ENCODE results near the gene C17orf107. TPM values are rescaled to one million over a fixed set of nuclear protein-coding genes. Genes with fewer than 3 reads are reported as not detected.
A peak's percentile ranks its signal among the peaks of the same experiment; 100 is the strongest.

Gene C17orf107
- polyA plus RNA-seq, 1 donor (not counting 4 experiments of a cell fraction or from before 2014, with no cell fraction given): 0.33 TPM

GRCh38 chr17:4851084-4851483 is 48.3 kb upstream of the C17orf107 start:
- H3K9ac ChIP-seq (ENCODE audit: control insufficient read depth, extremely low read depth, insufficient read depth, low read length): peak overlapping the region; percentile 60
- dilution Hi-C loops (cut with MboI; ENCODE audit: extremely low pct_ligation_motif_present, low sequenced_read_pairs): no loop called here
- peaks cover 5 to 17% of the 10 kb centered on the region in 2 experiments for H3K36me3 ChIP-seq (ENCODE audit: control insufficient read depth in 2 of 2, extremely low read depth in 1 of 2, insufficient read depth in 2 of 2, low read length in 2 of 2)
- H3K27ac ChIP-seq (ENCODE audit: control insufficient read depth, insufficient read depth, low read length): peak overlapping the region; percentile 94
- H3K4me1 ChIP-seq (ENCODE audit: control insufficient read depth, extremely low read depth, insufficient read depth, low read length): peaks cover 77% of the 10 kb centered on the region
- H2AFZ ChIP-seq (ENCODE audit: control insufficient read depth, low read length): no peak overlapping the region
- DNase-seq (ENCODE audit: low read depth, low spot score): no peak
- peaks cover 2% of the 10 kb centered on the region for H3K9me1 ChIP-seq (ENCODE audit: control insufficient read depth, extremely low read depth, insufficient read depth, low read length)
- peak overlapping the region; percentile 85 for H3K4me2 ChIP-seq (ENCODE audit: control insufficient read depth, extremely low read depth, insufficient read depth, low read depth, low read length)
- H4K20me1 ChIP-seq (ENCODE audit: control insufficient read depth, extremely low read depth, insufficient read depth, low read length): no peaks in the 10 kb centered on the region
- no peaks in the 10 kb centered on the region for H3K9me3 ChIP-seq (ENCODE audit: control insufficient read depth, low read depth, low read length)
- H3K4me3 ChIP-seq (ENCODE audit: control insufficient read depth in 2 of 3, extremely low read depth in 1 of 3, insufficient read depth in 2 of 3, low read depth in 1 of 3, low read length in 3 of 3): peak overlapping the region in 1 of 3 experiments; percentile 49
- FAIRE-seq: no peak
- TF ChIP-seq EZH2 (IDR thresholded peaks at IDR 0.05; ENCODE audit: low read length): no peak
- no peak for TF ChIP-seq CTCF (optimal IDR thresholded peaks at IDR 0.05 in 1 of 3, IDR thresholded peaks at IDR 0.05 in 1 of 3, conservative IDR thresholded peaks at IDR 0.05 in 1 of 3; ENCODE audit: extremely low read depth in 1 of 3, insufficient read depth in 2 of 3, low read length in 3 of 3)
- peaks cover 46% of the 10 kb centered on the region for H3K79me2 ChIP-seq (ENCODE audit: control insufficient read depth, insufficient read depth, low read length)
- H3K27me3 ChIP-seq (ENCODE audit: control insufficient read depth, extremely low read depth, insufficient read depth, low read length): no peaks in the 10 kb centered on the region

DNA sequence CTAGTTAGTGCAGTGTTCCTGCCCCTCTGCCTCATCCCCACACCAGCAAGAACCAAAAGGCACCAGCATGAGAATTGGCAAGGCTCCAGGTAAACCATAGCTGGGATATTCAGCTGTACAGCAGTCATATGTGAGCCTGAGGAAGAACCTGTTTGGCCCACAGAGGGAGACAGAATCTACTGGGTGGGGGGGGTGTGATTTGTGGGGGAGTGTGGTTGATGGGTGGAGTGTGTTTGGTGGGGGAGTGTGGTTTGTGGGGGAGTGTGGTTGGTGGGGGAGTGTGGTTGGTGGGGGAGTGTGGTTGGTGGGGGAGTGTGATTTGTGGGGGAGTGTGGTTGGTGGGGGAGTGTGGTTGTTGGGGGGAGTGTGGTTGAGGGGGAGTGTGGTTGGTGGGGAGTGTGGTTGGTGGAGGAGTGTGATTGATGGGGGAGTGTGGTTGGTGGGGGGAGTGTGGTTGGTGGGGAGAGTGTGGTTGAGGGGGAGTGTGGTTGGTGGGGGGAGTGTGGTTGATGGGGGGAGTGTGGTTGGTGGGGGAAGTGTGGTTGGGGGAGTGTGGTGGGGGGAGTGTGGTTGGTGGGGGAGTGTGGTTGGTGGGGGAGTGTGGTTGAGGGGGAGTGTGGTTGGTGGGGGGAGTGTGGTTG is 46.6 kb upstream of the C17orf107 start:
- dilution Hi-C loops (cut with MboI; ENCODE audit: extremely low pct_ligation_motif_present, low sequenced_read_pairs): no loop called here
- H2AFZ ChIP-seq (ENCODE audit: control insufficient read depth, low read length): no peak overlapping the region
- peaks cover 45% of the 10 kb centered on the region for H3K79me2 ChIP-seq (ENCODE audit: control insufficient read depth, insufficient read depth, low read length)
- peaks cover 2% of the 10 kb centered on the region for H3K9me1 ChIP-seq (ENCODE audit: control insufficient read depth, extremely low read depth, insufficient read depth, low read length)
- H3K9ac ChIP-seq (ENCODE audit: control insufficient read depth, extremely low read depth, insufficient read depth, low read length): peak overlapping the region; percentile 35
- DNase-seq (ENCODE audit: low read depth, low spot score): no peak
- H3K36me3 ChIP-seq (ENCODE audit: control insufficient read depth in 2 of 2, extremely low read depth in 1 of 2, insufficient read depth in 2 of 2, low read length in 2 of 2): peaks cover 1 to 9% of the 10 kb centered on the region in 2 experiments
- H3K9me3 ChIP-seq (ENCODE audit: control insufficient read depth, low read depth, low read length): no peaks in the 10 kb centered on the region
- peaks cover 83% of the 10 kb centered on the region for H3K4me1 ChIP-seq (ENCODE audit: control insufficient read depth, extremely low read depth, insufficient read depth, low read length)
- TF ChIP-seq CTCF (optimal IDR thresholded peaks at IDR 0.05 in 1 of 3, IDR thresholded peaks at IDR 0.05 in 1 of 3, conservative IDR thresholded peaks at IDR 0.05 in 1 of 3; ENCODE audit: extremely low read depth in 1 of 3, insufficient read depth in 2 of 3, low read length in 3 of 3) (peak in 1 of 3 experiments; percentile 40), EZH2 (IDR thresholded peaks at IDR 0.05; ENCODE audit: low read length) (no peak)
- H4K20me1 ChIP-seq (ENCODE audit: control insufficient read depth, extremely low read depth, insufficient read depth, low read length): no peaks in the 10 kb centered on the region
- H3K27ac ChIP-seq (ENCODE audit: control insufficient read depth, insufficient read depth, low read length): peak overlapping the region; percentile 96
- peak; percentile 92 for FAIRE-seq
- no peaks in the 10 kb centered on the region for H3K27me3 ChIP-seq (ENCODE audit: control insufficient read depth, extremely low read depth, insufficient read depth, low read length)
- no peak overlapping the region for H3K4me3 ChIP-seq (ENCODE audit: control insufficient read depth in 2 of 3, extremely low read depth in 1 of 3, insufficient read depth in 2 of 3, low read depth in 1 of 3, low read length in 3 of 3)
- peak overlapping the region; percentile 67 for H3K4me2 ChIP-seq (ENCODE audit: control insufficient read depth, extremely low read depth, insufficient read depth, low read depth, low read length)

All from keratinocyte (primary cell).